ENCODE data around the gene B3GNT5. TPM values are rescaled to one million over a fixed set of nuclear protein-coding genes. Genes with fewer than 3 reads are reported as not detected.

Gene B3GNT5
- total and polyA plus RNA-seq, 5 donors from 2014 or later, result 0.23 to 2.2 (median 0.38) TPM

DNA sequence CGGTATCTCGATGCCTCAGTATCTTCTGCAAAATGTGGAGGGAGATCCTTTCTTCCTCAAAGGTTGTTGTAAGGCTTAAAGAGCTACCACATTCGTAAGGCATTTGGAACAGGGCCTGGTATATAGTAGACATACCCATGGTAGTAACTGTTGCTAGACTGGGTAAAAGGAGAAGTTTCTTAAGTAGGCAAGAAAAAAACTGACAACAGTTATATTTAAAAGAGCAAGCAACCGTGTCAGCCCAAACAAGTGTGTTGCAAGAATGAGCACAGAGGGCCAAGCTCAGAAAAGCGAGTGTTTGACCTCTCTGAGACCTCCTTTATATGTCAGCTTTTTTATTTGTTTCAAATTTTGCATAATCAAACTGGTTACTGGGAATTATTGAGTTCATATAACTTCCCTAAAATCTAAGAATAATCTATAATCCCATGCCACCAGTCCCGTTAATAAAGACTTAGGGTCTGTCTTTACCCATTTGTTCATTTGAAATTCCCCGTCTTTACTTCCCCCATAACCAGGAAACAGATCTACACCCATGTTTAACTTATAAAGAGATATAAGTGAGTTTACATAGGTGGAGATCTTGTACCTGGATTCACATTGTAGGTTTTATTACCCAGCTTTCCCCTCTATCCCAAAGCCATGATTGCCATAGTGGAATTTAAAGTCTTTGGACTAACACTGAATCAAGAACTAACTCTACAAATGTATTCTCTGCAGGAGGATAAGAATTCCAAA, 7.3 kb downstream of the B3GNT5 start:
- no peak for ATAC-seq (ENCODE audit: low read depth in 2 of 2)
- no peak overlapping the region for H3K4me3 Mint-ChIP-seq
- no peak overlapping the region for H3K27ac Mint-ChIP-seq
- Histone ChIP-seq H3K27me3 (ENCODE audit: control insufficient read depth, insufficient read depth, low read length) (peaks cover 4% of the 10 kb centered on the region), H3K36me3 (ENCODE audit: control insufficient read depth, insufficient read depth, low read length) (no peaks in the 10 kb centered on the region), H3K4me1 (ENCODE audit: control insufficient read depth, insufficient read depth, low read length, poor library complexity, severe bottlenecking) (no peaks in the 10 kb centered on the region), H3K9me3 (ENCODE audit: control insufficient read depth in 2 of 2, low read length in 2 of 2) (no peaks in the 10 kb centered on the region), H3K27ac (ENCODE audit: insufficient read depth, low read length, poor library complexity, severe bottlenecking) (no peak overlapping the region), H3K4me3 (ENCODE audit: low read depth, low read length) (no peak overlapping the region)
- no peaks in the 10 kb centered on the region for H3K36me3 Mint-ChIP-seq
- H3K4me1 Mint-ChIP-seq, result peaks cover 0 to 4% (median 0%) of the 10 kb centered on the region in 4 donors
- no peak for DNase-seq
- H3K9me3 Mint-ChIP-seq, result peaks cover 0 to 2% (median 0%) of the 10 kb centered on the region in 7 donors
- H3K27me3 Mint-ChIP-seq, result peaks cover 20% of the 10 kb centered on the region

DNA sequence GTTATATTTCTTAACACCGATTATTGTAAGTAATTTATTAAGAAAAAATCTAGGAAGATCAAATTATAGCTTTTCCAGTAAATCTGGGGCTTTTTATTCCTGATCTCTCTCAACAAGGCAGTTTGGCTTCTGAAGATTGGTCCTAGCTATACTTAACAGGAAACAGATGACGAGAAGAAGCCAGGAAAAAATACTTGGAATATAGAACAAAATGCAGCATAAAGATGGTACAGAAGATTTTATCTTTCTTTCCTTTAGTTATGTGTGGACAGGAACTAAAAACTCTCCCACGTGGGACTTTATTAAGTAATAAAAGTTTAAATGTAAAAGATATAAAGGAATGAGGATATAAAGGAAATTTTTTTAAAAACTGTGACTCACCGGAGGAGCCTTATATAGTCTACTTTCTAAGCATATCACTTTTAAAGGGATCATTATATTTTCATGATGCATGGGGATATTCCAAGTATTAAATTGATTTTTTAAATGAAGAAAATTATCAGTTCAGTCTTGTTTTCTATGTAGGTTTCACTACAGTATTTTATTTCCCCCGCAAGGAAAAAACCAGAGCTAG, 8.2 kb downstream of the B3GNT5 start:
- H3K9me3 ChIP-seq (ENCODE audit: control insufficient read depth in 2 of 2, low read length in 2 of 2), result no peaks in the 10 kb centered on the region
- no peak overlapping the region for H3K27ac ChIP-seq (ENCODE audit: insufficient read depth, low read length, poor library complexity, severe bottlenecking)
- H3K4me1 ChIP-seq (ENCODE audit: control insufficient read depth, insufficient read depth, low read length, poor library complexity, severe bottlenecking), result no peaks in the 10 kb centered on the region
- no peaks in the 10 kb centered on the region for H3K36me3 ChIP-seq (ENCODE audit: control insufficient read depth, insufficient read depth, low read length)
- Mint-ChIP-seq H3K4me3 (no peak overlapping the region), H3K4me1 (peaks cover 0 to 4% (median 0%) of the 10 kb centered on the region in 4 donors), H3K36me3 (no peaks in the 10 kb centered on the region), H3K27me3 (peaks cover 13% of the 10 kb centered on the region), H3K9me3 (peaks cover 0 to 2% (median 0%) of the 10 kb centered on the region in 7 donors), H3K27ac (no peak overlapping the region)
- H3K27me3 ChIP-seq (ENCODE audit: control insufficient read depth, insufficient read depth, low read length), result peaks cover 2% of the 10 kb centered on the region
- DNase-seq, result no peak
- H3K4me3 ChIP-seq (ENCODE audit: low read depth, low read length), result no peak overlapping the region
- ATAC-seq (ENCODE audit: low read depth in 2 of 2), result no peak

DNA sequence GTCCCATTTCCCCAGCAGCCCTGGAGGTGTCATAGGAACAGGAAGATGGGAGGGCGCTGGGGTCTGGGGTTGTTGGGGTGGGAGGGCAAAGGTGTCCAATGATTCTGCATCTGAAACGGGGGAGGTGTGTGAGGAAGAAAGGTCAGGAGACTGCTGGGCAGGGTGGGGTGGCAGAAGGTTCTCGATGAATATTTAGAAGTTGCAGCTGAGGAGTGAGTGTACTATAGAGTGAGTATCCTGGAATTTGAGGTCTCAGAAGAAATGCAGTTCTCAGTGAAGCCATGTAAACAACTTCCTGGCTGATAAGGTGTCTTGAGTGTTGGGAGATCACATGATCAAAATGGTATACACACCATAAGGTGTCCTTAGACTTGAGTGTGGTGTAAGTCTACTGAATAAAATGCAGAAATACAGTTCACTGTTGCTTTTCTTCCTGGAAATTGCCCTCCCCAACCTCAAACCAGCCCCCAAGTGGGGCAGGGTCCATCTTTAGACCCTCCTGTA, 9.9 kb downstream of the B3GNT5 start:
- Histone ChIP-seq H3K4me3 (ENCODE audit: low read depth, low read length) (no peak overlapping the region), H3K9me3 (ENCODE audit: control insufficient read depth in 2 of 2, low read length in 2 of 2) (no peaks in the 10 kb centered on the region), H3K27me3 (ENCODE audit: control insufficient read depth, insufficient read depth, low read length) (peaks cover 2% of the 10 kb centered on the region), H3K27ac (ENCODE audit: insufficient read depth, low read length, poor library complexity, severe bottlenecking) (no peak overlapping the region), H3K4me1 (ENCODE audit: control insufficient read depth, insufficient read depth, low read length, poor library complexity, severe bottlenecking) (no peaks in the 10 kb centered on the region), H3K36me3 (ENCODE audit: control insufficient read depth, insufficient read depth, low read length) (peaks cover 3% of the 10 kb centered on the region)
- no peak overlapping the region for H3K4me3 Mint-ChIP-seq
- ATAC-seq (ENCODE audit: low read depth in 2 of 2), result no peak
- no peaks in the 10 kb centered on the region for H3K36me3 Mint-ChIP-seq
- H3K27me3 Mint-ChIP-seq, result peaks cover 7% of the 10 kb centered on the region
- DNase-seq, result no peak
- H3K4me1 Mint-ChIP-seq, result peaks cover 0 to 4% (median 0%) of the 10 kb centered on the region in 4 donors
- no peak overlapping the region for H3K27ac Mint-ChIP-seq
- peaks cover 0 to 2% (median 0%) of the 10 kb centered on the region in 7 donors for H3K9me3 Mint-ChIP-seq

DNA sequence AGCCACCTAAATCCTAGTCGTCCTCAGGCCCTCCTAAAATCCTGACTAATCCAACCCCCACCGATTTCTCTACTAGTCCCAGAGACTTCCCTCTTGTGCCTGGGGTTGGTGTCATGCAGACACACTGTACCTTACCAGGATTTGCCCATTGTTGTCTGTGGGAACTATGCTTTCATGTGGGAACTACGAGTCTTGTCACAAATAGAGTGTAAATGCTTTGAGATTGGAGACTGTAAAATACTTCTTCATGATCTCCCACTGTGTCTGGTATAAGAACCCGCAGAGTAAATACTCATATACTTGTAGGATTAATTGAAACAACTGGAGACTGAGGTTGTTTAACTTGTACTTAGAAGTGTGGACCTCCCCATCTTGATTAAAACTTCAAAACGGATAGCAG, 11.2 kb downstream of the B3GNT5 start:
- Mint-ChIP-seq H3K36me3 (no peaks in the 10 kb centered on the region), H3K4me3 (no peak overlapping the region), H3K27ac (no peak overlapping the region), H3K9me3 (no peaks in the 10 kb centered on the region), H3K27me3 (no peaks in the 10 kb centered on the region), H3K4me1 (peaks cover 0 to 4% (median 0%) of the 10 kb centered on the region in 4 donors)
- H3K36me3 ChIP-seq (ENCODE audit: control insufficient read depth, insufficient read depth, low read length), result peaks cover 3% of the 10 kb centered on the region
- no peak for ATAC-seq (ENCODE audit: low read depth in 2 of 2)
- DNase-seq, result no peak
- H3K4me1 ChIP-seq (ENCODE audit: control insufficient read depth, insufficient read depth, low read length, poor library complexity, severe bottlenecking), result no peaks in the 10 kb centered on the region
- H3K9me3 ChIP-seq (ENCODE audit: control insufficient read depth in 2 of 2, low read length in 2 of 2), result no peaks in the 10 kb centered on the region
- H3K27me3 ChIP-seq (ENCODE audit: control insufficient read depth, insufficient read depth, low read length), result peaks cover 2% of the 10 kb centered on the region
- no peak overlapping the region for H3K27ac ChIP-seq (ENCODE audit: insufficient read depth, low read length, poor library complexity, severe bottlenecking)
- H3K4me3 ChIP-seq (ENCODE audit: low read depth, low read length), result no peak overlapping the region

DNA sequence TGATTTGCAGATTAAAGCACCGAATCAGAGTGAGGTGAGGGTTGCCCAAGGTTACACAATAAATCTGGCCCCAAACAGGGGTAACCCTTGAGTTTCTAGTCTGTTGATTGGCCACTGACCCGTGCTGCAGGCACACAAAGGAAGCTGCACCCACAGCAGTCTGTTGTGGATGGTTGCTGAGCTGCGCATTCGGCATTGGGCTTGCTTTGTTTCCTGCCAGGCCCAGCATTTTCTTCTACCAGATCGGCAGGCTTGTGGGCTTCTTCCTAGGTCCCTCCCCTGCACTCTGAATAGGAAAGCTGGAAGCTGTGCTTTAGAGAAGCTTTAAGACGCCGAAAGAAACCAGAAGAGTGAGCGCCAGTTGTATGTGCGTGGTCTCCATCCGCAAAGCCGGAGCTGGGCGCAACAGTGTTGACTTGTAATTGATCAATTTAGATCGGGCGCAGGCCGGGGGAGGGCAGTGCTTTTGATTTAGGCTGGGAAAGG, 12.1 kb downstream of the B3GNT5 start:
- Mint-ChIP-seq H3K4me3 (no peak overlapping the region), H3K36me3 (no peaks in the 10 kb centered on the region), H3K27me3 (no peaks in the 10 kb centered on the region), H3K27ac (no peak overlapping the region), H3K4me1 (peaks cover 0 to under 1% (median 0%) of the 10 kb centered on the region in 4 donors), H3K9me3 (no peaks in the 10 kb centered on the region)
- no peak for DNase-seq
- no peak for ATAC-seq (ENCODE audit: low read depth in 2 of 2)
- Histone ChIP-seq H3K27me3 (ENCODE audit: control insufficient read depth, insufficient read depth, low read length) (no peaks in the 10 kb centered on the region), H3K4me3 (ENCODE audit: low read depth, low read length) (no peak overlapping the region), H3K36me3 (ENCODE audit: control insufficient read depth, insufficient read depth, low read length) (peaks cover 3% of the 10 kb centered on the region), H3K27ac (ENCODE audit: insufficient read depth, low read length, poor library complexity, severe bottlenecking) (no peak overlapping the region), H3K4me1 (ENCODE audit: control insufficient read depth, insufficient read depth, low read length, poor library complexity, severe bottlenecking) (no peaks in the 10 kb centered on the region), H3K9me3 (ENCODE audit: control insufficient read depth in 2 of 2, low read length in 2 of 2) (no peaks in the 10 kb centered on the region)

DNA sequence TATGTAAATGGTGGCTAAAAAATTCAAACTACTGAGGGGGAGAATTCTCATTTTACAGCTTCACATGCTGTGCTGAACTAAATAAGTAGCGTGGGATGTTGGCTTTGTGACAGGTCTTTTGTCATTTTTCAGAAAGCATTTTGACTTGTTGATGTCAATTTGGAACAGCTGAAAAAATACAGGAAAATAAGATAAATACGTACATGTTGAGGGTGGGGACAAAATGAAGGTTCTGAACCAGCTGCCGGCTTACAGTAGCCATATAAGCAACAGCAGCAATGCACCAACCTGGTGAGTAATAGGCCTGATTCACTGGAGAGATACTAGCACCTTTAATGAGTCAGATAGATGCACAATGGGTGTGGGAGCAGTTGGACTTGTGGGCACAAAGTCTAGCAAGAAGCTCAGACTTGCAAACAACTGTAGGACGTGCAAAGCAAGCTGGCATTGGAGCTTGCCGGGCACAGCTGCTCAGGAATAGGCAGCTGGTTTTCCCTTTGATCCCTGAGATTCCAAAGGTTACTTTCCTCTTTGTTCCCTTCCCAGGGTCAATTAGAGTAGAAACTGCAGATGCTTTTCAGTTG, 12.9 kb downstream of the B3GNT5 start:
- no peak overlapping the region for H3K4me3 Mint-ChIP-seq
- Histone ChIP-seq H3K36me3 (ENCODE audit: control insufficient read depth, insufficient read depth, low read length) (peaks cover 3% of the 10 kb centered on the region), H3K27me3 (ENCODE audit: control insufficient read depth, insufficient read depth, low read length) (no peaks in the 10 kb centered on the region), H3K9me3 (ENCODE audit: control insufficient read depth in 2 of 2, low read length in 2 of 2) (no peaks in the 10 kb centered on the region), H3K4me1 (ENCODE audit: control insufficient read depth, insufficient read depth, low read length, poor library complexity, severe bottlenecking) (no peaks in the 10 kb centered on the region), H3K27ac (ENCODE audit: insufficient read depth, low read length, poor library complexity, severe bottlenecking) (no peak overlapping the region), H3K4me3 (ENCODE audit: low read depth, low read length) (no peak overlapping the region)
- no peaks in the 10 kb centered on the region for H3K9me3 Mint-ChIP-seq
- ATAC-seq (ENCODE audit: low read depth in 2 of 2) (peak; percentile 58 to 64), DNase-seq (peak in 1 of 3 donors; percentile 23)
- no peaks in the 10 kb centered on the region for H3K36me3 Mint-ChIP-seq
- no peaks in the 10 kb centered on the region for H3K4me1 Mint-ChIP-seq
- no peak overlapping the region for H3K27ac Mint-ChIP-seq
- H3K27me3 Mint-ChIP-seq, result no peaks in the 10 kb centered on the region

DNA sequence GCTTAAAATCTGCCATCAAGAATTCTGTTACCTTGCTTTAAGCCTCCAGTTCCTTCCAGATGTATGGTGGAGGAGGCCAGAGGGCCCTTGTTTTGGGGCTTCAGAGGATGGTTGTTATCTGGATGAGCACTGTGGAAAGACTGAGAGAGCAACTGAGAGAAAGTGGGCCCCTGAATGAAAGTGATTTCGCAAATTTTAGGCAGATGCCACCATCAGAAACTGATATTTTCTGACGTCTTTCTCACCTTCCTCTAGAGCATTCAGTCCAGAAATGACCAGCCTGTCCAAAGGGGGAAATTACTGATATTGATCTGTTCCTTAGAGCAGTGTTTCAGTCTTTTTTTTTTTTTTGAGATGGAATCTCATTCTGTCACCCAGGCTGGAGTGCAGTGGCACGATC, 13.4 kb downstream of the B3GNT5 start:
- Mint-ChIP-seq H3K4me3 (no peak overlapping the region), H3K27ac (no peak overlapping the region), H3K27me3 (no peaks in the 10 kb centered on the region), H3K36me3 (no peaks in the 10 kb centered on the region), H3K4me1 (no peaks in the 10 kb centered on the region), H3K9me3 (no peaks in the 10 kb centered on the region)
- Histone ChIP-seq H3K27ac (ENCODE audit: insufficient read depth, low read length, poor library complexity, severe bottlenecking) (no peak overlapping the region), H3K9me3 (ENCODE audit: control insufficient read depth in 2 of 2, low read length in 2 of 2) (no peaks in the 10 kb centered on the region), H3K4me3 (ENCODE audit: low read depth, low read length) (no peak overlapping the region), H3K36me3 (ENCODE audit: control insufficient read depth, insufficient read depth, low read length) (peaks cover 3% of the 10 kb centered on the region), H3K27me3 (ENCODE audit: control insufficient read depth, insufficient read depth, low read length) (no peaks in the 10 kb centered on the region), H3K4me1 (ENCODE audit: control insufficient read depth, insufficient read depth, low read length, poor library complexity, severe bottlenecking) (no peaks in the 10 kb centered on the region)
- ATAC-seq (ENCODE audit: low read depth in 2 of 2) (no peak), DNase-seq (no peak)
